ENCODE results near the gene USP24. TPM values are rescaled to one million over a fixed set of nuclear protein-coding genes. Genes with fewer than 3 reads are reported as not detected.

USP24 gene
- polyA plus RNA-seq, 1 experiment = 20.9 TPM

DNA sequence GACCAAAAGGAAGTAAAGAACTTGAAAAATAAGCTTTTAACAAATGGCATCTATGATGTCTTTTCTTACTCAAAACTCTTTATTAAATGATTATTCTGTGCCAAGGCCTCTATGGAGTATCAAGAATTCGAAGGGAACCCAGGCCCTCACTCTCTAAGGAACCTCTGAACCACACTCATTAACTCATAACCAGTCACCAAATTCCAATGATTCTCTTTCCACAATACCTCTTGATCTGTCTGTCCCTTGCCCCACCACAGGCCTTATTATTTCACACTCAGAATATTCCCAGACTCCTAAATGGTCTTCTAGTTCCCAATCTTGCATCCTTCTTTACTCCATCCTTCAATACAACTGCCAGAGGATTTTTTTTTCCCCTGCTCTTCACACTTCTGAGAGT, 138.8 kb downstream of the USP24 start:
- Histone ChIP-seq H3K27ac (ENCODE audit: low read depth, low read length) (no peak overlapping the region), H3K27me3 (ENCODE audit: control insufficient read depth, insufficient read depth, low read length) (no peaks in the 10 kb centered on the region), H3K4me3 (ENCODE audit: low read depth, low read length) (no peak overlapping the region), H3K9me3 (ENCODE audit: control insufficient read depth, insufficient read depth, low read length) (no peaks in the 10 kb centered on the region)
- TF ChIP-seq, protein P1, sequence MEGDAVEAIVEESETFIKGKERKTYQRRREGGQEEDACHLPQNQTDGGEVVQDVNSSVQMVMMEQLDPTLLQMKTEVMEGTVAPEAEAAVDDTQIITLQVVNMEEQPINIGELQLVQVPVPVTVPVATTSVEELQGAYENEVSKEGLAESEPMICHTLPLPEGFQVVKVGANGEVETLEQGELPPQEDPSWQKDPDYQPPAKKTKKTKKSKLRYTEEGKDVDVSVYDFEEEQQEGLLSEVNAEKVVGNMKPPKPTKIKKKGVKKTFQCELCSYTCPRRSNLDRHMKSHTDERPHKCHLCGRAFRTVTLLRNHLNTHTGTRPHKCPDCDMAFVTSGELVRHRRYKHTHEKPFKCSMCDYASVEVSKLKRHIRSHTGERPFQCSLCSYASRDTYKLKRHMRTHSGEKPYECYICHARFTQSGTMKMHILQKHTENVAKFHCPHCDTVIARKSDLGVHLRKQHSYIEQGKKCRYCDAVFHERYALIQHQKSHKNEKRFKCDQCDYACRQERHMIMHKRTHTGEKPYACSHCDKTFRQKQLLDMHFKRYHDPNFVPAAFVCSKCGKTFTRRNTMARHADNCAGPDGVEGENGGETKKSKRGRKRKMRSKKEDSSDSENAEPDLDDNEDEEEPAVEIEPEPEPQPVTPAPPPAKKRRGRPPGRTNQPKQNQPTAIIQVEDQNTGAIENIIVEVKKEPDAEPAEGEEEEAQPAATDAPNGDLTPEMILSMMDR (IDR thresholded peaks at IDR 0.05; ENCODE audit: low read depth, low read length) = no peak
- DNase-seq (ENCODE audit: low read depth, low spot score) = no peak
- ChIA-PET POLR2A (no interaction called here), CTCF (no interaction called here)

- ChIA-PET POLR2A (no interaction called here), CTCF (interaction anchor here (0.7 to 2.2 kb wide), 3 partner anchors 11 to 1510 kb away, joined by 3 to 5 read pairs (median 3); no protein-coding TSS in a partner anchor)
- H3K27ac ChIP-seq (ENCODE audit: low read depth, low read length) = no peak overlapping the region
- H3K9me3 ChIP-seq (ENCODE audit: control insufficient read depth, insufficient read depth, low read length) = no peaks in the 10 kb centered on the region
- TF ChIP-seq, protein P1 (IDR thresholded peaks at IDR 0.05; ENCODE audit: low read depth, low read length) = no peak
- DNase-seq (ENCODE audit: low read depth, low spot score) = no peak
- no peak overlapping the region for H3K4me3 ChIP-seq (ENCODE audit: low read depth, low read length)
- no peaks in the 10 kb centered on the region for H3K27me3 ChIP-seq (ENCODE audit: control insufficient read depth, insufficient read depth, low read length)
Measured at GRCh38 chr1:55074455-55074854, 140.7 kb downstream of the USP24 start.

DNA sequence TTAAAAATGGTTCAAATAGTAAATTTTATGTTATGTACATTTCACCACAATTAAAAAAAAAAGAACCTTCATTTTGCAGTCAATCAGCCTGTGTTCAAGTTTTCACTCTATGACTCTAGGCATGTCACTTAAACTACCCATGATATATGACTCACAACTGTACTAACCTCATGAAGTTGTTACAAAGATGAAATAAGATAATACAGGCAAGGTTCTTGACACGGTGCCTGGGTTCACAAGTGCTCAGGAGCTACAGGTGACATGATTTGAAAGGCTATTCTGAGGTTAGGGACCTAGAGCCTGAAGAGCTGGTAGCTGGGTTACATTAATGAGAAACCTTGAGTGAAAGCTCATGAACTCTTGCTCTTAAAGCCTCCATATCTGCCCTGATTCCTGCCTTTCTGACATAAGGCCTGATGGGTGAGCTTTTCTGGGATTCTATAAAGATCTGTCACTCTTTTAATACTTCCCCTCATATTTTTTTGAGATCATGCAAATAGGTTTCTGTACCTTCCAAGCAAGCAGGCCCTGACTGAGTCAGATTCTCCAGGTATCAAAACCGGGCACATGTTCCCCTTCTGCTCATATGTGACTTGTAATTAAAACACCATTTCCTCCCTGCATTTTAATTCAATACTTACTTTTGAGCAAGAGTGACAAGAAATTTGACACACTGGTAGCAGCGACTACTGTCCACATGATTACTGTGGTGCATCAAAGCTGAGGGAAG, 141.8 kb downstream of the USP24 start:
- TF ChIP-seq, protein P1 (IDR thresholded peaks at IDR 0.05; ENCODE audit: low read depth, low read length) = no peak
- ChIA-PET POLR2A (interaction anchor here (0.7 kb wide), 1 partner anchor 1418 kb away, joined by 4 read pairs; no protein-coding TSS in a partner anchor), CTCF (interaction anchor here (0.7 to 3.4 kb wide), 3 partner anchors 7 to 1484 kb away, joined by 5 to 26 read pairs (median 6); no protein-coding TSS in a partner anchor)
- DNase-seq (ENCODE audit: low read depth, low spot score) = no peak
- Histone ChIP-seq H3K4me3 (ENCODE audit: low read depth, low read length) (no peak overlapping the region), H3K27me3 (ENCODE audit: control insufficient read depth, insufficient read depth, low read length) (no peaks in the 10 kb centered on the region), H3K9me3 (ENCODE audit: control insufficient read depth, insufficient read depth, low read length) (no peaks in the 10 kb centered on the region), H3K27ac (ENCODE audit: low read depth, low read length) (no peak overlapping the region)

- Histone ChIP-seq H3K27ac (ENCODE audit: low read depth, low read length) (no peak overlapping the region), H3K4me3 (ENCODE audit: low read depth, low read length) (no peak overlapping the region), H3K27me3 (ENCODE audit: control insufficient read depth, insufficient read depth, low read length) (no peaks in the 10 kb centered on the region), H3K9me3 (ENCODE audit: control insufficient read depth, insufficient read depth, low read length) (no peaks in the 10 kb centered on the region)
- ChIA-PET POLR2A (interaction anchor here (1.0 to 1.2 kb wide), 2 partner anchors 10 to 12 kb away, joined by 4 to 6 read pairs; no protein-coding TSS in a partner anchor), CTCF (interaction anchor here (0.7 to 3.4 kb wide), 14 partner anchors 9 to 1638 kb away, joined by 3 to 26 read pairs (median 4); no protein-coding TSS in a partner anchor)
- DNase-seq (ENCODE audit: low read depth, low spot score) = peak; percentile 27
- TF ChIP-seq, protein P1 (IDR thresholded peaks at IDR 0.05; ENCODE audit: low read depth, low read length) = peak; percentile 65
Measured at GRCh38 chr1:55071477-55071876, 143.7 kb downstream of the USP24 start.
